BE2C (cell line): ENCODE measurements around the gene NNMT.

Experiments used
- DNase-seq: peaks from one replicate; pipeline ENCODE4 v3.0.0-alpha.2; 2020
- H3K27me3 ChIP-seq: fragments of 250-450 bp; sonication (Bioruptor Pico); 2 replicates; pipeline ENCODE4 v1.5.1; 2020; ENCODE audit warnings: mild to moderate bottlenecking
- H3K36me3 ChIP-seq: fragments of 250-450 bp; sonication (Bioruptor Pico); 2 replicates; pipeline ENCODE4 v1.5.1; 2020; ENCODE audit warnings: mild to moderate bottlenecking
- H3K4me1 ChIP-seq: fragments of 250-450 bp; sonication (Bioruptor Pico); 2 replicates; pipeline ENCODE4 v1.5.1; 2020
- H3K4me3 ChIP-seq: 2 replicates; pipeline ENCODE4 v1.5.1; 2011; ENCODE audit warnings: low read depth, low read length
- H3K9me3 ChIP-seq: fragments of 250-450 bp; sonication (Bioruptor Pico); 2 replicates; pipeline ENCODE4 v1.5.1; 2020
- CTCF ChIP-seq: IDR thresholded peaks from 2 replicates; pipeline ENCODE4 v1.5.1; 2012; ENCODE audit warnings: mild to moderate bottlenecking, low read depth, low read length

NNMT gene

GRCh38 chr11:114348200-114349191, 52.3 kb downstream of the NNMT start:
- peak; percentile 59 for DNase-seq
- H3K4me3 ChIP-seq: no peak overlapping the region

GRCh38 chr11:114350022-114350421, 53.8 kb downstream of the NNMT start:
- Histone ChIP-seq H3K4me3 (no peak overlapping the region), H3K9me3 (no peaks in the 10 kb centered on the region), H3K4me1 (no peaks in the 10 kb centered on the region), H3K27me3 (no peaks in the 10 kb centered on the region), H3K36me3 (no peaks in the 10 kb centered on the region)
- no peak for DNase-seq
- TF ChIP-seq CTCF: no peak

More at GRCh38 chr11:114348200-114349191, 52.3 kb downstream of the NNMT start:
- TF ChIP-seq CTCF: peak; percentile 63
- Histone ChIP-seq H3K36me3 (no peaks in the 10 kb centered on the region), H3K4me1 (no peaks in the 10 kb centered on the region), H3K9me3 (no peaks in the 10 kb centered on the region), H3K27me3 (no peaks in the 10 kb centered on the region)

GRCh38 chr11:114353443-114353842, 57.2 kb downstream of the NNMT start:
- TF ChIP-seq CTCF: no peak

GRCh38 chr11:114354076-114354475, 57.9 kb downstream of the NNMT start:
- Histone ChIP-seq H3K27me3 (no peaks in the 10 kb centered on the region), H3K36me3 (no peaks in the 10 kb centered on the region), H3K9me3 (no peaks in the 10 kb centered on the region), H3K4me3 (no peak overlapping the region), H3K4me1 (no peaks in the 10 kb centered on the region)
- DNase-seq: no peak
- TF ChIP-seq CTCF: no peak

More at GRCh38 chr11:114353443-114353842, 57.2 kb downstream of the NNMT start:
- no peaks in the 10 kb centered on the region for H3K36me3 ChIP-seq
- no peak overlapping the region for H3K4me3 ChIP-seq
- no peaks in the 10 kb centered on the region for H3K9me3 ChIP-seq
- H3K4me1 ChIP-seq: no peaks in the 10 kb centered on the region
- DNase-seq: no peak
- H3K27me3 ChIP-seq: no peaks in the 10 kb centered on the region

- H3K4me1 ChIP-seq: no peaks in the 10 kb centered on the region
- no peaks in the 10 kb centered on the region; the same call in 1 of the 2 replicates for H3K27me3 ChIP-seq
- TF ChIP-seq CTCF: no peak
- no peaks in the 10 kb centered on the region for H3K9me3 ChIP-seq
- no peaks in the 10 kb centered on the region for H3K36me3 ChIP-seq
- DNase-seq: no peak
- no peak overlapping the region for H3K4me3 ChIP-seq
These were observed 62.5 kb downstream of the NNMT start for GRCh38 chr11:114358716-114359115.

GRCh38 chr11:114359342-114359741, 63.1 kb downstream of the NNMT start:
- H3K9me3 ChIP-seq: no peaks in the 10 kb centered on the region
- no peak overlapping the region for H3K4me3 ChIP-seq
- DNase-seq: no peak
- no peaks in the 10 kb centered on the region; the same call in 1 of the 2 replicates for H3K27me3 ChIP-seq
- H3K4me1 ChIP-seq: no peaks in the 10 kb centered on the region
- no peak for TF ChIP-seq CTCF
- H3K36me3 ChIP-seq: no peaks in the 10 kb centered on the region
